GM12872 (cell line): ENCODE data around the gene OTUD5.

Experiments used
- TF ChIP-seq, protein P1 (sequence below): IDR thresholded peaks from 3 replicates; pipeline ENCODE4 v1.5.1; 2011; ENCODE audit warnings: low read depth, mild to moderate bottlenecking, low read length, moderate library complexity; ENCODE audit not compliant: insufficient read depth

The OTUD5 gene

DNA sequence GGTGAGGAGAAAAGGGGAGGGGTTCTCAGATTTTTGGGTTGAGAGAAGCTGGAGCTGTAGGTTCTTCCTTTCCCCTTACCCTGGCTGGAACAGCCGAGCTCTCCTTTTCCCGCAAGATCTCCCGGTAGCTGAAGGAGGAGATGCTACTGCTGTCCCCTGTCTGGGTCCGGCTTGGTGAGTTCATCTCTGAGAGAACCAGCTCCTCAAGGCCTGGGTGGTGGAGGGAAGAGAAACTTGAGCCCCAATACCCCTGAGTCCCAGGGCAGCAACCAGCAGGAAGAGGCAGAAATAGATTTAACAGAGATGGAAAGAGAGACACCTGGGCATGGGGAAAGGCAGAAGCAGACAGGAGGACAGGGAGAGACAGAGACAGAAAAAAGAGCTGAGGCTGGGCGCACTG, 20.8 kb upstream of the OTUD5 start:
- TF ChIP-seq, protein P1, sequence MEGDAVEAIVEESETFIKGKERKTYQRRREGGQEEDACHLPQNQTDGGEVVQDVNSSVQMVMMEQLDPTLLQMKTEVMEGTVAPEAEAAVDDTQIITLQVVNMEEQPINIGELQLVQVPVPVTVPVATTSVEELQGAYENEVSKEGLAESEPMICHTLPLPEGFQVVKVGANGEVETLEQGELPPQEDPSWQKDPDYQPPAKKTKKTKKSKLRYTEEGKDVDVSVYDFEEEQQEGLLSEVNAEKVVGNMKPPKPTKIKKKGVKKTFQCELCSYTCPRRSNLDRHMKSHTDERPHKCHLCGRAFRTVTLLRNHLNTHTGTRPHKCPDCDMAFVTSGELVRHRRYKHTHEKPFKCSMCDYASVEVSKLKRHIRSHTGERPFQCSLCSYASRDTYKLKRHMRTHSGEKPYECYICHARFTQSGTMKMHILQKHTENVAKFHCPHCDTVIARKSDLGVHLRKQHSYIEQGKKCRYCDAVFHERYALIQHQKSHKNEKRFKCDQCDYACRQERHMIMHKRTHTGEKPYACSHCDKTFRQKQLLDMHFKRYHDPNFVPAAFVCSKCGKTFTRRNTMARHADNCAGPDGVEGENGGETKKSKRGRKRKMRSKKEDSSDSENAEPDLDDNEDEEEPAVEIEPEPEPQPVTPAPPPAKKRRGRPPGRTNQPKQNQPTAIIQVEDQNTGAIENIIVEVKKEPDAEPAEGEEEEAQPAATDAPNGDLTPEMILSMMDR: no peak

DNA sequence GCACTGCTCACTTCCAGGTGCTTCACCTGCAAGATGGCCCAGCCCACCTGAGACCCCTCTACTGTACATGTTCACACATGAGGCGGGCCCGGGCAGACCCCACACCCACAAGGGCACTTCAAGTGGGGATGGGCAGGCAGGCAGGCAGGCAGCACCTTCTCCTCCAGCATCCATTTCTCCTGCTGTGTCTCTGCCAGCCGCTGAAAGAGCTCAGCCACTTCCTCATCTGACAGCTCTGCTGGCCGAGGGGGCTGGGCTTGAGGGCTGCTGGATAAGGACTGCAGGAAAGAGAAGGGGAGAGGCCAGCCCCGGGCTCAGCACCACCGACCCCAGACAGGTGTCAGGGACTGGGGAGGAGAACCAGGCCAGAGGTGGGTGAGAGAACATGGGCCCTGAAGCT, 18.7 kb upstream of the OTUD5 start:
- TF ChIP-seq, protein P1: no peak

DNA sequence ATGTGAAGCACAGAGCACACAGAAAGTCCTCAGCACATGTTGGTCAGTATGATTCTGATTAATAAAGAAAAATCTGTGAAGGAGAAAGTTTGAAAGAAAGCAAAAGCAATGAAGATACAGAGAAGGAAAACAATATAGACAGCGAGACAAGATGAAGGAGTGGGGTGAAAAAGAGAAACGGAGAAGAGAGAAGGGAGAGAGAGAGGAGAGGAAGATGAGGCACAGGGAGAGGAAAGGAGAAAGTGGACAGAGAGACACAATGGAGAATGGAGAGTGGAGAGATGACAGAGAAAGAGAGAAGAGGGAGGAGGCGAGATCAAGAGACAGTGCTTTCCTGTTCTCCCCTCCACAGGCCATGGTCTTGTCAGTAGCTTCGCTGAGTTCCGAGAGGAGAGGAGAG, 18.1 kb upstream of the OTUD5 start:
- TF ChIP-seq, protein P1: no peak

DNA sequence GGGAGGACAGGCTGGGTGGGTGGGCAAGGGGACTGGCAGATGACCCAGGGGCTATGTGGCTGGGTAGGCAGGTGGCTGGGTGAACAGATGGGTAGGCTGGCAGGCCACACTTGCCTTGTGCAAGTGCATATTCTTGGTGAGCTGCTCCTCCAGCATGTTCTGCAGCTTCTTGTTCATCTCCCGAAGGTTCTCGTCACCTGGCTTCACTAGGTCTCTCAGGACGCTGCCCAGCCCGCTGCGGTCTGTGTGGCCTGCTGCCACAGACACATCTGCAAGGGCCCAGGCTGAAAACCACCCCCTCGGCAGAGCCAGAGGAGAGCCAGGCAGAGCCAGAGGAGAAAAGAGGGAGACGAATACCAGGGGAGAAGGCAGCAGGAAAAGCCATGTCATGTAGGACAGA, 17.6 kb upstream of the OTUD5 start:
- TF ChIP-seq, protein P1: no peak

DNA sequence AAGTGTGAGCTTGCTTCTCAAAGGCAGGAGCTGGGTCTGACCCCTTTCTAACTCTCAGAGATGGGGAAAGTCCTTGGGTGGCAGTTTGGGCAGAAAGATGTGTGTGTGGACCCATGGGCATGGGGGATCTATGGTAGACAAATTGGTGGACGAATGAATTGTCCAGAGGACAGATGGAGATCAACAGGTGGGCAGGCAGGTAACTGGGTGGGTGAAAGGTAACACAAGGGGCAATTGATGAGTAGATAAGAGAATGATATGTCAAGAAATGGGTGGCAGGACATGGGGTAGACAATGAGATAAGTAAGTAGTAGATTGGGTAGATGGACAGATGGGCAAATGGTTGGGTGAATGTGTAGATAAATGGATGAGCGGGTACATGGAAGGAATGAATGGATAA, 17.2 kb upstream of the OTUD5 start:
- TF ChIP-seq, protein P1: no peak

DNA sequence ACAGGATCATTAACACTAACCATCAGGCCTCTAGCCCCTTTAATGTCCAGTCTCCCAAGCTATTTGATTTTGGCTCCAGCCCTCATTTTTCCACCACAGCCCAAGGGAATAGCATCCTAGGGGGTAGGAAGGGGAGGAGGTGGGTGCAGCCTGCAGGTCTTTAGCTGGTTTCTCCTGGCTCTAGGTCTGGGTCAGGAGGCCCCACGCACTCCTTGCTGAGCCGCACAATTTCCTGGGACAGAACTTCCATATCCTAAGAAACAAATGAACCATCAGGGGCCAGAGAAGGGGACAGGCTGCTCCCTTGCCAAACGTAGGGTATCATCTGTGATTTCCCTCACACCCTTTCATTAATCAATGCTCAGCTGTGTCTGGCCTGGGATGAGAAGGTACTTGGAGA, 16.6 kb upstream of the OTUD5 start:
- TF ChIP-seq, protein P1: no peak

DNA sequence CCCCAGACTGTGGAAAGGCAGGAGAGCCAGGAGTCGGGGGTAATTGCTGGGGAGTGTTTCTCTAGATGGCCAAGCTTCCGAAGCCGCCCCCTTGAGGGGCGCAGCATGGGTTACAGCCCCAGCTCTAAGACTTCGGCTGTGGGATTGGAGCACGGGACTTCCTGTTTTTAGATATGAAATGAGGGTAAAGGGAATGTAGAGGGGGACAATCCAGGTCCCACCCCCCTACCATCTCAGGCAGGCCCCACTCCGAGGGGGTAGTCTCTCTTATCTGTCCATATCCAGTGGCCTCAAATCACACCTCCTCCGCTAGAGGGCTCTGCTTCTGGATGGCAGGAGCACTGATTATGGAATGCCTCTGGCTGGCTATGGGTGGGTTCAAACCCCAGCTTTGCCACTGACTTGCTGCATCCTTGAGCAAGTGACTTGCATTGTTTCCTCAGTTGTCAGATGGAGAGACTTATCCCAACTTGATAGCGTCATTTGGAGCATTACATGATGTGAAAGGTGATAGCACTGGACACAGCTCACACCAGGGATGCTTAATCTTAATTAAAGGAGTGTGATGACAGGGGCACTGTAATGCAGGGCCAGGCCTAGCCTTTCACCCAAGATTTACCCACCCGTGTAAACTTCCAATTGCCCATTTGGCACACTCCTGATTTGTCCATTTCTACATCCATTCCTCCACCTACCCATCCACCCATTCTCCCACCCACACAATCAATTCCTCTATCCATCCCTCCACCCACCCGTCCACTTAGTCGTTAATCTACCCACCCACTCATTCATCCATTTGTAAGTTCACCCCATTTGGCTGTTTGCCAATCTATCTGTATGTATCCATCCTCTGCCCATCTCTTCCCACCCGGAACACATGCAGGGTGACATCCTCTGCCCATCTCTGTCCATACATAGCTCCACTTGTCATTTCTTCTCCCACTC, 15.1 kb upstream of the OTUD5 start:
- TF ChIP-seq, protein P1: peak; percentile 69
